Breast epithelium (tissue), 3 donors: Measurements from ENCODE around the gene CNTNAP2.

Experiments
- POLR2A ChIP-seq: fragments of 450-650 bp; IDR thresholded peaks from one replicate; pipeline ENCODE4 v1.6.1; 2016; ENCODE audit warnings: antibody characterized with exemption, mild to moderate bottlenecking, moderate library complexity
- TF ChIP-seq, protein P1 (sequence below), 3 donors: fragments of 450-650 bp; IDR thresholded peaks; one replicate each; pipeline ENCODE4 v1.5.1; 2016 to 2017; ENCODE audit warnings: antibody characterized with exemption in 3 of 3, mild to moderate bottlenecking in 3 of 3, moderate library complexity in 3 of 3

DNA sequence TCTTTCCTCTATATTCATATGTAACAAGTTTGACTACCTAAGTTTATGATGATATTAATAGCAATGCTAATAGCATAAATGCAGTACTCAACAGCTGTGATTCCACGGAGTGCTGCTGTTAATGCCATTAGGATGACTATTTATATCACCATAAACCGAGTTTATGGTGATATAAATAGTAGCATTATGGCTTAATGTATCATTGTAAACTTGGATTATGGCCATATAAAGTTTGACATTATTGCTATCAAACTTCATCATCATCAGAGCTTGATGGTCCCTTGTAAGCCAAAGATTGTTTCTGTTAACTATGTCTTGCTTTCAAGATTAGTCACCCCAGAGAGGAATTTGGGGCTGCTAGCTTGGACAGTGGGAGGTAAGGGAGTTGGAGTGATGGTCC, 1861.6 kb downstream of the CNTNAP2 start:
- TF ChIP-seq, protein P1, sequence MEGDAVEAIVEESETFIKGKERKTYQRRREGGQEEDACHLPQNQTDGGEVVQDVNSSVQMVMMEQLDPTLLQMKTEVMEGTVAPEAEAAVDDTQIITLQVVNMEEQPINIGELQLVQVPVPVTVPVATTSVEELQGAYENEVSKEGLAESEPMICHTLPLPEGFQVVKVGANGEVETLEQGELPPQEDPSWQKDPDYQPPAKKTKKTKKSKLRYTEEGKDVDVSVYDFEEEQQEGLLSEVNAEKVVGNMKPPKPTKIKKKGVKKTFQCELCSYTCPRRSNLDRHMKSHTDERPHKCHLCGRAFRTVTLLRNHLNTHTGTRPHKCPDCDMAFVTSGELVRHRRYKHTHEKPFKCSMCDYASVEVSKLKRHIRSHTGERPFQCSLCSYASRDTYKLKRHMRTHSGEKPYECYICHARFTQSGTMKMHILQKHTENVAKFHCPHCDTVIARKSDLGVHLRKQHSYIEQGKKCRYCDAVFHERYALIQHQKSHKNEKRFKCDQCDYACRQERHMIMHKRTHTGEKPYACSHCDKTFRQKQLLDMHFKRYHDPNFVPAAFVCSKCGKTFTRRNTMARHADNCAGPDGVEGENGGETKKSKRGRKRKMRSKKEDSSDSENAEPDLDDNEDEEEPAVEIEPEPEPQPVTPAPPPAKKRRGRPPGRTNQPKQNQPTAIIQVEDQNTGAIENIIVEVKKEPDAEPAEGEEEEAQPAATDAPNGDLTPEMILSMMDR (IDR thresholded peaks at IDR 0.05), result no peak
- TF ChIP-seq POLR2A, result no peak
